Muscle layer of colon (tissue), 2 donors: ENCODE measurements around the gene OPCML.

ENCODE experiments used
- H3K27ac ChIP-seq: one replicate; pipeline ENCODE4 v1.7.0; 2013; ENCODE audit warnings: low read depth, mild to moderate bottlenecking, low read length, moderate library complexity
- H3K27me3 ChIP-seq, 2 donors: one replicate each; pipeline ENCODE4 v1.7.0; 2013; ENCODE audit warnings: low read length in 2 of 2, mild to moderate bottlenecking in 2 of 2; ENCODE audit not compliant: insufficient read depth in 2 of 2, control insufficient read depth in 1 of 2
- H3K36me3 ChIP-seq: one replicate; pipeline ENCODE4 v1.7.0; 2013; ENCODE audit warnings: mild to moderate bottlenecking, low read length; ENCODE audit not compliant: insufficient read depth
- H3K4me1 ChIP-seq: one replicate; pipeline ENCODE4 v1.7.0; 2013; ENCODE audit warnings: mild to moderate bottlenecking, low read length; ENCODE audit not compliant: insufficient read depth
- H3K4me3 ChIP-seq, 2 donors: one replicate each; pipeline ENCODE4 v1.7.0; 2013; ENCODE audit warnings: low read length in 2 of 2, low read depth in 1 of 2, mild to moderate bottlenecking in 1 of 2, moderate library complexity in 1 of 2
- H3K9ac ChIP-seq: one replicate; pipeline ENCODE4 v1.7.0; 2013; ENCODE audit warnings: low read length
- H3K9me3 ChIP-seq: one replicate; pipeline ENCODE4 v1.7.0; 2013; ENCODE audit warnings: mild to moderate bottlenecking, low read length
- donor health status: abdominal sarcoma.
- donor health status: Adenocarcinoma of cecum.

OPCML gene

DNA sequence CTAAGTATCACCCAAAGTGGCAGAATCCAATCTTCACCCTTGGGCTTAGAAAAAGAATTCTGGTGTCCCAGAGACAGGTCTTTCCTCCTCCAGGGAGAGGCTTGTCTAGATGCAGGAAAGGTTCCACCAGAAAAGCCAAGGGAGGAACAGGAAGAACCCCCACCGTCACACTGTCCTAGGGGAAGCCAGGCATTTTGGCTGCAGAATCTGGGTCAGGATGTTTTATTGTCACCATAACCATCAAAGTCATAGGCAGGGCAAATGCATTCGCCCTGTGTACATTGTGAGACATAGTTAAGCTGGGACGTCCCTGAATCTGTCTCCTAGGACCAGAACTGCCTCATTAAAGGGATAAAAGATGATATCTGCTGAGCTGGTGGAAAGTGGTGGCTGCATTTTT lies 590.5 kb downstream of the OPCML start:
- H3K27me3 ChIP-seq, result peaks cover 0 to 15% of the 10 kb centered on the region in 2 donors

DNA sequence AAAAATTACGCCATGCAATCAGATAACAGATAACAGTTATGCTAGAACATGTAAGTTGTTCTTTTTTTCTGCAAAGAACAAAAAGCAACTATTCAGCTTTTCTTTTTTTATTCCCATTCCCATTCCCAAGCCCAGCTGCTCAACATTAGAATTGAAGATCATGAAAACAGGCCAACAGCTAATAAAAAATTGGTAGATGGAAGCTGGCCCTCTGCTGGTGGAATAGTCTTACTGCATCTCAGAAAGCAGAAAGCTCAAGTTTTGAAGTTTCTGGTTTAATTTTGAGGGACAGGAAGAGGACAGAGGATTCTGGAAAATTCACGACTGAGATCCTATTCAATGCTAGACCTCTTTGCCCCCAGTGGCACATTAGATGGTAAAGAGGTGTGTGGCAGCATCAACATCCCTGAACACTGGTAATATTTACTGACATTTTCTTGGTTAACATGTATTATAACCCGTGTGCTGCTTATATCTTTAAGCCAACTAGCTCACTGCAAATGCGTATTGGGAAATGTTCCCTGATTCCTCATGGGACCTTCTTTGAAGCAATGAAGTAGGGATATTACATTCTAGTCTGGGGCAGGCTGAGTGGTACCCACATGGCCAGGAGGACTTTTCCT lies 591.2 kb downstream of the OPCML start:
- H3K4me1 ChIP-seq, result no peaks in the 10 kb centered on the region
- H3K36me3 ChIP-seq, result no peaks in the 10 kb centered on the region
- peaks cover 0 to 15% of the 10 kb centered on the region in 2 donors for H3K27me3 ChIP-seq
- H3K9me3 ChIP-seq, result no peaks in the 10 kb centered on the region
- no peak overlapping the region for H3K9ac ChIP-seq
- no peak overlapping the region for H3K27ac ChIP-seq
- H3K4me3 ChIP-seq, result no peak overlapping the region

More for the DNA sequence above, 590.5 kb downstream of the OPCML start:
- Histone ChIP-seq H3K27ac (no peak overlapping the region), H3K9me3 (no peaks in the 10 kb centered on the region), H3K4me1 (no peaks in the 10 kb centered on the region), H3K4me3 (no peak overlapping the region), H3K9ac (no peak overlapping the region), H3K36me3 (no peaks in the 10 kb centered on the region)

DNA sequence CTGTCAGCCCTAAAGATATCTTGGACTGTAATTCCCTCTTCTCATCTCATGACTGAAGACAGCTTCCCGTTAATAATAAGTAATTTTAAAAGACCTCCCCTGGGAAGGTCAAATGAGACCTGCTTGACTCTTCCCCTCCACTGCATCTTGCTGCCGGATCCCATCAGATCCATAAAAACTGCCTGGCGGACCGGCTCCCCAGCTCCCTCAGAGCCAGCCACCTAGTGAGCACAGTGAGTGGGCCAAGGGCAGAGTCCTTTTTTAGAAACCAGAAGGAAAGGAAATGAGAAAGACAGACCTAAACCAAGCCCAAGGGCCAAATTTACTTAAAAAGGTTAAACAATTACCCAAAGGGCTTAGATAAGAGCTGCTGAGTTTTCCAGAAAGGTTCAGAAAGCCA lies 595.3 kb downstream of the OPCML start:
- Histone ChIP-seq H3K36me3 (no peaks in the 10 kb centered on the region), H3K9me3 (no peaks in the 10 kb centered on the region), H3K27ac (no peak overlapping the region), H3K4me3 (no peak overlapping the region), H3K27me3 (peaks cover 0 to under 1% of the 10 kb centered on the region in 2 donors), H3K9ac (no peak overlapping the region), H3K4me1 (no peaks in the 10 kb centered on the region)

DNA sequence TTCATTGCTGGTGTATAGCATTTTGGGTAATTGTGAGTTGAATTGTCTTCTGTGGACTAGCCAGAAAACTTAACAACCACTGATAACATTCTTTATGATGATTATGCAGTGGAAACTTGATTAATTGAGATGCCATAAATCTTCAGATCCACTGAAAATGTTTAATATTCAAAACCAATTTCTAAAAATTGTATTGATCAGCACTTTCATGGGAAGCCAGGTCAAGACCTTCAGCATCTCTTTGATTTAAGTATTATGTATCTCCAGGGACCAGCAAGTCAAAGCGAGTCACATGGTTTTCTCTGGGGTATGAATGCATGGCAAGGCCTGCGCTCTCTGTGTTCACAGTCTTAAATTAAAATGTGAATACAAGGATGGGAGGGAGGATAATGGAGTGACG lies 596.9 kb downstream of the OPCML start:
- Histone ChIP-seq H3K4me1 (no peaks in the 10 kb centered on the region), H3K27ac (no peak overlapping the region), H3K9ac (no peak overlapping the region), H3K4me3 (no peak overlapping the region), H3K27me3 (no peaks in the 10 kb centered on the region), H3K36me3 (no peaks in the 10 kb centered on the region), H3K9me3 (no peaks in the 10 kb centered on the region)

DNA sequence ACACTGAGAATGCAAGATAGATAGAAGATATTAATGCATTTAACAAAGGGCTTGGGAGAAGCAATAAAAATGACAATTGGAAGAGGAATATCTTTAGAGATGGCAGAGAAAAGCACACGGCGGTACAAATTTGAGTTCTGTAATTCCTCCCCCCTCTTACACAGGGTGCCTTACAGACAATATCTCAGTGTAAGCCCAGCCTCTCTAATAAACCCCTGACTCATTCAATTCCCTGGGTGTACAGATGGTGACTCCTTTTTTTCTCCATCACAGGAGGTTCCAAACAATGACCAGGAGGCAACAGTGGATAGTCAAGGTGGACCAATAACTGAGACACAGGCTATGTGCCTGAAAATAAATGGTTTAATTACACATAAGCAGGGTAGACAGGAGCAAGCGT lies 598.6 kb downstream of the OPCML start:
- H3K27ac ChIP-seq, result no peak overlapping the region
- no peaks in the 10 kb centered on the region for H3K36me3 ChIP-seq
- H3K9me3 ChIP-seq, result no peaks in the 10 kb centered on the region
- H3K4me3 ChIP-seq, result no peak overlapping the region
- H3K9ac ChIP-seq, result no peak overlapping the region
- H3K27me3 ChIP-seq, result no peaks in the 10 kb centered on the region
- no peaks in the 10 kb centered on the region for H3K4me1 ChIP-seq

DNA sequence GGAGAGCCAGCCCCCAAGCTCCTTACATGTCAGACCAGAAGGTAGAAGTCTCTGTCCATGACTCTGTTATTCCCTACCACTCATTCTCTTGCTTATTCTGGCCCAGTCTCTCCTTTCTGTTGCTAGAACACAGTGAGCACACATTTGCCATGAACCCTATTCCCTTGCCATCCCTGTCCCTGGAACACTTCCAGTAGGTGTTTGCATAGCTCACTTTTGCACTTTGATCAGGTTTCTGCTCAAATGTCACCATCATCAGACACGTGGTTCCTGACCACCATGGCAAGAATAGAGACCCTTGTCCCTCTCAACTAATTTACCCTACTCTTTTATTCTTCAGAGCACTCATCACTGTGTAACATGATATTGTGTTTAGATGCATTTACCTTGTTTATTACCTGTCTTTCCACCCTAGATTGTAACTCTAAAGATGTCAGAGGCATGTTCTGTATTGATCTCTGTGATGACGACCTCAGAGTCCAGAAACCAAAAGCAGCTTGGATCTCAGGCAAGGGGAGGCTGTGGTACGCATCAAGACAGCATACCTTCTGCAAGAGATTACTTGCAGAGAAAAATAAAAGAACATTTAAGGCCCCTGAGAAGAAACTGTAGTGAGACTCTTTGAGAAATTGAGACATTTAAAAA lies 606.4 kb downstream of the OPCML start:
- Histone ChIP-seq H3K9ac (no peak overlapping the region), H3K4me3 (no peak overlapping the region), H3K27ac (no peak overlapping the region), H3K36me3 (no peaks in the 10 kb centered on the region), H3K27me3 (no peaks in the 10 kb centered on the region), H3K4me1 (no peaks in the 10 kb centered on the region), H3K9me3 (no peaks in the 10 kb centered on the region)

DNA sequence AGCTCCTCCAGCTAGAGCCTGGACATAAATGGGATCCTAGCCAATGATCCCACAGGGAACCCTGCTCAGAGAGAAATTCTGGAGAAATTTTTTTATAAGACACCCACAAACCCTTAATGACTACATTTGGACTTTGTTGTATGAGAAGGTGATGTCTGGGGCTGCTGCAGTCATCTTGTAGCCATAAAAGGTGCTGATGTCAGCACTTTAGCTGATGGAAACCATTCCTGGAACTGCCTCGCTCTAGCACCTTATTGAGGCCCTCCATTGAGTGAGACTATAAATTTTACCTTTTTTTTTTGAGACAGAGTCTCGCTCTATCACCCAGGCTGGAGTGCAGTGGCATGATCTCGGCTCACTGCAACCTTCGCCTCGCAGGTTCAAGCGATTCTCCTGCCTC lies 610.7 kb downstream of the OPCML start:
- Histone ChIP-seq H3K9ac (no peak overlapping the region), H3K36me3 (no peaks in the 10 kb centered on the region)

DNA sequence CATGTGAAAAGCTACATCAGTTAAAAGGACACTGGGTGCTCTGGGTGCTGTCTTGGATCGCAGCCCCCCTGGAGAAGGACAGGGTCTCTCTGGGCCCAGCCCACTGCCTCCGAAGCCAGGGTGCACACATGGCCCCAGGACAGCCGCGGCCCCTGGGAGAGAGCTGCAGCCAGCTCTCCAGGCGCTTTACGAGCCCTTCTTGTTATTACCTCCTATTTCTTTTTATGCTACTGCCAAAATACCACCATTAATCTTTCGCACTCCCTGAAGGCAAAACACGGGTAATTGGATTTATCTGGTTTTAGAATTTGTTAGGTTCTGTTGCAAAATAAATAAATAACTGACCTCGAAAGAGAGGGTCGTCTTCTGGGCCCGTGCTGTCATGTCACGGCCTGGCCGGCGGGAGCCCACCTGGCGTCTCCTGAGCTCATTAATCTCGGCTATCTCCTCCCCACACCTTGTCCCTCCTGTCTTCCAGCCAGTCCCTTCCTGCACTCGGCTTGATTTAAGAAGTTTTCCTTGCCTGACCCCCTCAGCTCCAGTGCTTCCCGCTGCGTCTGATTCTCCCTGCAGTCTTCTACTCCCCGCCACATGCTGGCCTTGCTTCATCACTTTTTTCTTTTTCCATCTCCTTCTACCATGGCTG lies 611.7 kb downstream of the OPCML start:
- Histone ChIP-seq H3K4me3 (no peak overlapping the region), H3K27ac (no peak overlapping the region), H3K9me3 (no peaks in the 10 kb centered on the region), H3K9ac (no peak overlapping the region), H3K36me3 (no peaks in the 10 kb centered on the region), H3K4me1 (no peaks in the 10 kb centered on the region), H3K27me3 (no peaks in the 10 kb centered on the region)

More for the DNA sequence above, 610.7 kb downstream of the OPCML start:
- Histone ChIP-seq H3K27ac (no peak overlapping the region), H3K4me1 (no peaks in the 10 kb centered on the region), H3K9me3 (no peaks in the 10 kb centered on the region), H3K27me3 (no peaks in the 10 kb centered on the region), H3K4me3 (no peak overlapping the region)

DNA sequence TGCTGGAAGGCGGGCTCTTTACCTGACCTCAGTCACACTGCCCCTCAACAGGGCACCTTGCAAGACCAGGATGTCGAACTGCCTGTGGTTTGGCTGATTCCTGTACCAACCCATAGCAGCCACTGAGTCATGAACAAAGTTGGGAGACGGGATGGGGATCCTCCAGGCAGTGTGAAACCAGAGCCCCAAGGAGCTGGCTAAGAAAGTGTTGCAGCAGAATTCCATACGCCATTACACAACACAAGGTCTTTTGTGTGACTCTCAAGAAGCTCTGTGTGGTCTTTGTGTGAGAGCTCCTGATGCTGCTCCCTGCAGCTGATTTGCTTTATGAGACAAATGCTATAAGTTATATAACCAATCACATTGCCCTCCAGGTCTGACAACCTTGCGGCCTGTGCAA lies 617.7 kb downstream of the OPCML start:
- H3K36me3 ChIP-seq, result no peaks in the 10 kb centered on the region

DNA sequence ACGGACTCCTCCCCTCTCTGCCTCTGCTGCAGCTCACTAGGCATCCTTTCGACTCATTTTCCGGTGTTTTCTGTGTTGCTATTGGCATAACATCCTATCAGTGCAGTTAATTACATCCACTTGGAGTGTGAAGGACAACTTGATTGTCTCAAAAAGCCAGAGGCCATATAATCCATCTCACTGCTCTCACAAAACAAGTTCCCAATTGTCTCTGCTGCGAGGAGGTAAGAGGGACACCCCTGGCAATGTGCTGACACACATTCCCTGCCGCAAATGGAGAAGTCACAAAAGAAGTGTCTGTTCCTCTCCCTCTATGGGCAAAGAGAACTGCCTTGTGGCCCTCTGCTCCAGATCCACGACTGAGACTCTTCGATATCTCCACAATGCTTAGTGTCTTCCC lies 618.4 kb downstream of the OPCML start:
- Histone ChIP-seq H3K9ac (no peak overlapping the region), H3K27me3 (no peaks in the 10 kb centered on the region), H3K4me3 (no peak overlapping the region), H3K27ac (no peak overlapping the region), H3K9me3 (no peaks in the 10 kb centered on the region), H3K36me3 (no peaks in the 10 kb centered on the region), H3K4me1 (no peaks in the 10 kb centered on the region)

More for the DNA sequence above, 617.7 kb downstream of the OPCML start:
- Histone ChIP-seq H3K27me3 (no peaks in the 10 kb centered on the region), H3K9ac (no peak overlapping the region), H3K9me3 (no peaks in the 10 kb centered on the region), H3K4me1 (no peaks in the 10 kb centered on the region), H3K4me3 (no peak overlapping the region), H3K27ac (no peak overlapping the region)

DNA sequence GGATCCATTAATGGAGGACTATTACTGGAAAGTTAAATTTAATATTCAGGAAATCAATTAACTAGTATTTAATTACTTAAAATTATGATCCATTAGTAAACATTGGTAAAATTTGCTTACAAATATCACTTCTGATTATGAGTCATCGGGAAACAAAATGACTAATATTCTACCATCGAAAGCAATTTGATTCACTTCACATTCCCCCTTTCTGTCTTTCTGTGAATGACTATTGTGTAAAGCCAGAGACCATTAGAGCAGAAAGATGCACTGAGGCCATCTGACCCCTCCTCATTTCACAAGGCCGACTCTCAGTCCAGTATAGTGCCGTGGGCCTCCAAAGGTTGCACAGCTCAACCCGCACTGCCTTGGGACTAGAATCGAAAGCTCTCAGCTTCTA lies 619.0 kb downstream of the OPCML start:
- no peak overlapping the region for H3K27ac ChIP-seq
- H3K9me3 ChIP-seq, result no peaks in the 10 kb centered on the region
- no peaks in the 10 kb centered on the region for H3K36me3 ChIP-seq
- no peak overlapping the region for H3K4me3 ChIP-seq
- no peaks in the 10 kb centered on the region for H3K4me1 ChIP-seq
- no peak overlapping the region for H3K9ac ChIP-seq
- no peaks in the 10 kb centered on the region for H3K27me3 ChIP-seq

DNA sequence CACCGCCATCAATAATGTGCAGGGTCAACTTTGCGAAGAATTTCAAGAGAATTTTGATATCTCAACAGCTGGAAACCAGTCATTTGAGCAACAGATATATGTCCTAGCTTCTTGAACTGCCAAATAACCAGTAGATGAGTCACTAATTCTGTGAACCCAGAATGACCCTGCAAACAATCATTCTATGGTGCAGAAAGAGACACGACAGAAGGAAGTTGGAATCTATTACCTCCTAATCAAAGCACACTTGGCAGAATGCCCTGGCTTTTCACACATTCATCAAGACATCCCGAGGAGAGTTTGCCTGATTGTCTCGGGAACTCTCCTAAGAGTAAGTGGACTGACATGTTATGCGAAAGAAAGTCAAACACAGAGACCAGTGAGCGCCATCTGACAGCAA lies 621.1 kb downstream of the OPCML start:
- Histone ChIP-seq H3K36me3 (no peaks in the 10 kb centered on the region), H3K27me3 (no peaks in the 10 kb centered on the region), H3K9me3 (no peaks in the 10 kb centered on the region), H3K27ac (no peak overlapping the region), H3K9ac (no peak overlapping the region), H3K4me1 (no peaks in the 10 kb centered on the region), H3K4me3 (no peak overlapping the region)
